IMR-90 (cell line): ENCODE data around the gene BRD4.

Source experiments
- BHLHE40 ChIP-seq: fragments of 150-350 bp; IDR thresholded peaks from 2 replicates; pipeline ENCODE4 v1.6.1; 2016; ENCODE audit warnings: mild to moderate bottlenecking, low read depth, low read length
- CTCF ChIP-seq: conservative IDR thresholded peaks from 2 replicates; pipeline ENCODE4 v1.5.1; 2012; ENCODE audit warnings: mild to moderate bottlenecking, low read depth, low read length, improper control_type of control experiment
- MXI1 ChIP-seq: IDR thresholded peaks from 2 replicates; pipeline ENCODE4 v1.6.1; 2012; ENCODE audit warnings: low read depth, mild to moderate bottlenecking, low read length, moderate library complexity, borderline replicate concordance

- TF ChIP-seq BHLHE40 (no peak), CTCF (no peak), MXI1 (no peak)
These were observed 67.5 kb downstream of the BRD4 start for GRCh38 chr19:15264933-15265206.
